ENCODE results near the gene ANKMY1. TPM values are rescaled to one million over a fixed set of nuclear protein-coding genes. Genes with fewer than 3 reads are reported as not detected.
A peak's percentile ranks its signal among the peaks of the same experiment; 100 is the strongest.

The ANKMY1 gene
- total RNA-seq, 4 donors from 2014 or later, result 9.1 to 10.9 (median 10.2) TPM

- 76% methylated on average over 11 of the region's 22 CpGs for WGBS
- DNase-seq (ENCODE audit: extremely low spot score), result no peak
- H3K27me3 ChIP-seq, result peaks cover 0 to 27% (median 0%) of the 10 kb centered on the region in 4 donors
- peaks cover 15 to 47% (median 32%) of the 10 kb centered on the region in 4 donors for H3K4me1 ChIP-seq
- H3K36me3 ChIP-seq, result peaks cover 3 to 32% (median 12%) of the 10 kb centered on the region in 4 donors
- intact Hi-C loops (cut with DNase I), result no loop called here
- TF ChIP-seq POLR2AphosphoS5 (IDR thresholded peaks at IDR 0.05), result no peak
- no peak for TF ChIP-seq POLR2A (IDR thresholded peaks at IDR 0.05; ENCODE audit: low read depth)
- no peak for TF ChIP-seq EP300 (IDR thresholded peaks at IDR 0.05)
- no peak for TF ChIP-seq CTCF (IDR thresholded peaks at IDR 0.05)
- no peaks in the 10 kb centered on the region for H3K9me3 ChIP-seq
- no peak overlapping the region for H3K4me3 ChIP-seq
- no peak overlapping the region for H3K27ac ChIP-seq (replicated peaks in 1 of 4)
Observed at GRCh38 chr2:240457223-240458043, 100.4 kb downstream of the ANKMY1 start.

DNA sequence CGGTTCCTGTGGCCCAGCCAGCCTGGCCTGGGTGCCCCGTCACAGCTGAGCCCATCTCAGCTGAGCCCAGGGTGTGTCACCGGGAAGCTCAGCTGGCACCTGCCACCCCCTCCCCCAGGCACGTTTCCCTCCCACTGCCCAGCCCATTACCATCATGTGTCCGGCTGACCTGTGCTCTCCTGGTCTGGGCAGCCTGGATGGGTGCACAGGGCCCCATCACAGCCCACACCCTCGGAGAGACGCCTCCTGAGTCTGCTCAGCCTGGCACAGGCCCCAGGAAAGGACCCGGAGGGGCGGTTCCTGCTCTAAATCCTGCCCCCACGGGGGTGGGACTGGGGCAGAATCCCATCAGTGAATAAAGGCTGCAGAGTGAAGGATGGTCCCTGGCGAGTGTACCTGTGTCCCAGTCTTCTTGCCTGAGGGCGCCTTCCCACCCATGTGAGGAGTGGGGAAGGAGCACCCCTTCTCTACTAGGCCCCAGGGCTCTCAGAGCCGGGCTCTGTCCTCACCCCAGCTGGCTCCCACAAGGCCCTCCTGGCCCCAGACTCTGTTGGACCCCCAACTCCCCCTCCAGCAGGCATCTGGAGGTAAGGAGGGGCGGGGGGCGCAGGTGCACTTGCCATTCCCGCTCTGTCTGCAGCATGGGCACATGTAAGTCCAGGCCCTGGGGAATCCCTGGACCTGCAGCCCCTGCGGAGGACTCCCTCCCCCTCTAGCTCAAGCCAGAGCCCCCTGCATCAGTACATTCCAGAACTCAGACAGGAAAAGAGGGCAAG, 101.2 kb downstream of the ANKMY1 start:
- Histone ChIP-seq H3K4me1 (peaks cover 23 to 55% (median 40%) of the 10 kb centered on the region in 4 donors), H3K9me3 (no peaks in the 10 kb centered on the region), H3K36me3 (peaks cover 0 to 24% (median 7%) of the 10 kb centered on the region in 4 donors), H3K27ac (replicated peaks in 1 of 4) (peak overlapping the region in 1 of 4 donors; percentile 13), H3K4me3 (peak overlapping the region in 2 of 4 donors; percentile 18 to 21), H3K27me3 (peaks cover 0 to 34% (median 0%) of the 10 kb centered on the region in 4 donors)
- 55% methylated on average over 12 of the region's 17 CpGs for WGBS
- TF ChIP-seq CTCF (IDR thresholded peaks at IDR 0.05) (no peak), EP300 (IDR thresholded peaks at IDR 0.05) (no peak)
- no peak for DNase-seq (ENCODE audit: extremely low spot score)
- intact Hi-C loops (cut with DNase I), result no loop called here

DNA sequence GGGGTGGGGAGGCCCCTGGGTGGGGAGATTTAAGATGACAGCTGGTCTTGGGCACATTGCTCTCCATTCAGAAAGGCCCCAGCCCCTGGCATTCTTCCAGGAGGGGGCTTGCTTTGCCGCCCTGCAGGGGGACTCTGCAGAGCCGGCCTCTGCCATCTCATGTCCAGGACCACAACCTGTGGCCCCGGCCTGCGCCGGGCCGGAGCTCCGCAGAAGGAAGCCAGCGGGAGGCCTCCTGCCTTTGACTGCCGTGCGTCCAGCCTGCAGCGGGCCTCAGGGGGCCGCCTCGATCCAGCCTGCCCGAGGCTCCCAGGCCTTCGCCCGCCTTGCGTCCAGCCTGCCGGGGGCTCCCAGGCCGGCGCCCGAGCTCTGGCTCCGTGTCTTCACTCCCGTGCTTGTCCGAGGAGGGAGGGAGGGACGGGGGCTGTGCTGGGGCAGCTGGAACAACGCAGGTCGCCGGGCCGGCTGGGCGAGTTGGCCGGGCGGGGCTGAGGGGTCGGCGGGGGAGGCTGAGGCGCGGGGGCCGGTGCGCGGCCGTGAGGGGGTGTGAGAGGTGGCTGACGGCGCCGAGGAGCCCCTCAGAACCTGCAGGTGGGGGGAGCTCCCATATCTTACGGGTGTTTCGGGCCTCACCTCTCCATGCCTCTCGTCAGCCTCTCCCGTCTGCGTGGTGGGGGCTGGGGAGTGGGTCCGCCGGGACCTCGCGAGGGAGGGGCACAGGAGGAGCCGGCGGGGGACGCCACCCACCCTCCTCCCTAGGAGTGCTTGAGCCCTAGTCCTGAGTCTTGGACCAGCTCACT, 101.9 kb downstream of the ANKMY1 start:
- H3K27ac ChIP-seq (replicated peaks in 1 of 4), result peak overlapping the region in 2 of 4 donors; percentile 6 to 13
- H3K4me3 ChIP-seq, result peak overlapping the region; percentile 7 to 40 (median 20)

More for the DNA sequence above, 101.9 kb downstream of the ANKMY1 start:
- Histone ChIP-seq H3K36me3 (peaks cover 0 to 16% (median 5%) of the 10 kb centered on the region in 4 donors), H3K27me3 (peaks cover 0 to 40% (median 0%) of the 10 kb centered on the region in 4 donors), H3K4me1 (peaks cover 31 to 63% (median 48%) of the 10 kb centered on the region in 4 donors), H3K9me3 (no peaks in the 10 kb centered on the region)
- 16% methylated on average over 5 of the region's 55 CpGs for WGBS
- no peak for DNase-seq (ENCODE audit: extremely low spot score)
- intact Hi-C loops (cut with DNase I), result no loop called here
- TF ChIP-seq EP300 (IDR thresholded peaks at IDR 0.05) (no peak), POLR2A (IDR thresholded peaks at IDR 0.05; ENCODE audit: low read depth) (no peak), POLR2AphosphoS5 (IDR thresholded peaks at IDR 0.05) (no peak), CTCF (IDR thresholded peaks at IDR 0.05) (no peak)
